Naive B cell (primary cell): ENCODE data around the gene KCNV2. TPM values are rescaled to one million over a fixed set of nuclear protein-coding genes. Genes with fewer than 3 reads are reported as not detected.

Source experiments
- ATAC-seq, 2 donors: fragments of 150-1000 bp; cut with Tn5 transposase; 2 replicates each; pipeline ENCODE4 v1.10.0; 2021; ENCODE audit warnings: low read depth in 2 of 2, mild to moderate bottlenecking in 2 of 2, moderate library complexity in 2 of 2
- DNase-seq: peaks from one replicate; pipeline ENCODE4 v3.0.0; 2022
- H3K27ac Mint-ChIP-seq, 6 donors: one replicate each; pipeline ENCODE4 v1.8.0; 2020 to 2022; ENCODE audit warnings: mild to moderate bottlenecking in 6 of 6, mixed read lengths in 6 of 6, moderate library complexity in 5 of 6, inconsistent platforms in 2 of 6
- H3K27me3 Mint-ChIP-seq, 3 donors: one replicate each; pipeline ENCODE4 v1.8.0; 2021 to 2022; ENCODE audit warnings: mixed read lengths in 3 of 3, mild to moderate bottlenecking in 1 of 3
- H3K36me3 Mint-ChIP-seq, 2 donors: one replicate each; pipeline ENCODE4 v1.8.0; 2020 to 2022; ENCODE audit warnings: mixed read lengths in 2 of 2, inconsistent platforms in 1 of 2, mild to moderate bottlenecking in 1 of 2
- H3K4me1 Mint-ChIP-seq, 3 donors: one replicate each; pipeline ENCODE4 v1.8.0; 2020 to 2022; ENCODE audit warnings: mixed read lengths in 3 of 3, inconsistent platforms in 1 of 3, mild to moderate bottlenecking in 1 of 3, moderate library complexity in 1 of 3
- H3K4me3 Mint-ChIP-seq, 8 donors: one replicate each; pipeline ENCODE4 v1.8.0; 2020 to 2022; ENCODE audit warnings: mild to moderate bottlenecking in 8 of 8, mixed read lengths in 8 of 8, moderate library complexity in 8 of 8, inconsistent platforms in 2 of 8
- H3K9me3 Mint-ChIP-seq, 7 donors: one replicate each; pipeline ENCODE4 v1.8.0; 2020 to 2022; ENCODE audit warnings: mixed read lengths in 7 of 7, mild to moderate bottlenecking in 5 of 7, inconsistent platforms in 2 of 7, moderate library complexity in 1 of 7
- polyA plus RNA-seq, 6 donors: library from polyadenylated mRNA; unstranded; fragments of 300-500 nt; fragmentation: Illumina TruSeq; gene quantifications; one replicate each; pipeline ENCODE4 v1.2.3, GENCODE V29; 2021; ENCODE audit warnings: low read depth in 6 of 6

KCNV2 gene
- under 1 TPM in 2 of 6 donors, not detected in 4; 0.14 to 0.16 TPM for polyA plus RNA-seq

DNA sequence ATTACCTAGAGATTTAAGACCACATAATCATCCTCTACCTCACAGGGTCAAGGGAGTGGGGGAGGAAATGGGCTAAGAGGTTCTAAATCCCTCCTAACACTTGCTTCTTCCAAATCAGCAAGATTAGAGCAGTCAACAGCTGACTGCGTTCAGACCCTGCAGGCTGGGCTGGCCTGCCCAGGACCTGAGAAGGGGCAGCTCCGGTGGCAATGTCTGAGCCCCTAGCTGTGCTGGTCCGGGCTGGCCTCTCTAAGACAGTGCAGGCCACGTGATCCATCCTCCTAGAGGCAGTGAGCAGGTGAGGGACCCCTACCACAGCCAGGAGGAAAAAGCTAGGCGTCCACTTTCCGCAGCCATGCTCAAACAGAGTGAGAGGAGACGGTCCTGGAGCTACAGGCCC is at the start of gene KCNV2:
TSS of gene KCNV2 (plus strand) at position 126 of the 400 bp plus-strand sequence. CDS start at position 356, 230 bp downstream.
- ATAC-seq (no peak), DNase-seq (no peak)
- no peak within 1 kb of the TSS for H3K27ac Mint-ChIP-seq
- H3K4me3 Mint-ChIP-seq = peak within 1 kb of the TSS in 1 of 8 donors; percentile 66
- H3K9me3 Mint-ChIP-seq = peaks cover 1 to 14% (median 7%) of the 10 kb centered on the region in 7 donors
- H3K36me3 Mint-ChIP-seq = peaks cover 8 to 19% of the 10 kb centered on the region in 2 donors
- H3K27me3 Mint-ChIP-seq = no peaks in the 10 kb centered on the region
- no peaks in the 10 kb centered on the region for H3K4me1 Mint-ChIP-seq

DNA sequence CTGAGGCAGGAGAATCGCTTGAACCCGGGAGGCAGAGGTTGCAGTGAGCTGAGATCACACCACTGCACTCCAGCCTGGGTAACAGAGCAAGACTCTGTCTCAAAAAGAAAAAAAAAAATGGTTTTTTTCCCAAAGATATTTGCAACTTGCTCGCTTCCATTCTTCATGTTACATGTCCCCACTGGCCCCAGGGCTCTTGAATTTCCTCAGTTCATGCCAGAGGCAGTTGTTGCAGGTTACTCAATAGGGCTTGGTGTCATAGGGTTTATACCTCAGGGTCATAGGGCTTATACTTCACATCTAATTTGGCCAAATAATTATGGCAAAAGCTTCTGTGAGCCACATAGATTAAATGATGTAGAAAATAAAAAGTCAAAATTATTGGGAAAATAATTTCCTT is 44.1 kb upstream of the KCNV2 start:
- Mint-ChIP-seq H3K36me3 (no peaks in the 10 kb centered on the region), H3K4me1 (no peaks in the 10 kb centered on the region), H3K27ac (no peak overlapping the region), H3K4me3 (no peak overlapping the region), H3K27me3 (no peaks in the 10 kb centered on the region), H3K9me3 (peaks cover 0 to under 1% (median 0%) of the 10 kb centered on the region in 7 donors)
- no peak for ATAC-seq
- no peak for DNase-seq

DNA sequence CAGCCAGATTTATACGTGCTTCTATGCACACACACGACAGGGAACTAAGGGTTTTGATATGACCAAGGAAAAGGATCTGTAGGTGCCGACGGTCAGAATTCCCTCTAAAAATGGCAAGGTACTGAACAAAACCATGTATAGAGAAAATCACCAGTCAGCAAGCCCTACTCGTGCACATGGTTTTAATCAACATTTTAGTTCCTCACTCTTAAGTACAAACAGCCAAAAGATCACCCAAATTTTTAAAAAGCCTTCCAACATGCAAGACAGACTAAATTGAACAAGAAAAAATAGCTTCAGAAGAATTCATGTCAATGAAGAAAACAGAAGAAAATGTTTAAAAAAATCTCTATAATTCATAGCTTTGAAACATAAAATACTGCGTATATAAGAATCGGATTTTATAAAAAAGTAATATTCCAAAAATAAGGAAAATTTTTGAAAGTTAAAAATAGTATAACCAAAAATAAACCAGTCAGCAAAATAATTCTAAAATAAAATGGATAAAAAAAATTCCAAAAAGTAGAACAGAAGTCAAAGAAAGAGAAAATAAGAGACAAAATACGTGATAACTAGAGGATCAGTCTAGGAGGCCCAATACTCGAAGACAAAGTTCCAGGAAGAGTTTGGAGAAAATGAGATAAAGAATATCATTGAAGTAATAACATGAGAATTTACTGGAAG is 43.0 kb upstream of the KCNV2 start:
- Mint-ChIP-seq H3K9me3 (no peaks in the 10 kb centered on the region), H3K36me3 (no peaks in the 10 kb centered on the region), H3K27me3 (no peaks in the 10 kb centered on the region), H3K4me3 (no peak overlapping the region), H3K27ac (no peak overlapping the region), H3K4me1 (no peaks in the 10 kb centered on the region)
- no peak for ATAC-seq
- no peak for DNase-seq

DNA sequence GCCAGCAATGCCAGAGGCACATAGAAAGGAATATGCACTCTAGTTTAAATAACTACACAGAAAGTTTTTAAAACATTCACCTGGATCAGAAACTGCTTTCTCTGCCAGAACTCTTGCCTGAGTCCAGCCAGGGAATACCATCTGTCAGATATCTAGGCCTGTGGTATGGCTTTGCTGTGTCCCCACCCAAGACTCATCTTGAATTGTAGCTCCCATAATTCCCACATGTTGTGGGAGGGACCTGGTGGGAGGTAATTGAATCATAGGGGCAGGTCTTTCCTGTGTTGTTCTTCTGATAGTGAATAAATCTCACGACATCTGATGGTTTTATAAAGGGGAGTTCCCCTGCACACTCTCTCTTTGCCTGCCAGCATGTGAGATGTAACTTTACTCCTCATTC is 41.5 kb upstream of the KCNV2 start:
- Mint-ChIP-seq H3K4me1 (no peaks in the 10 kb centered on the region), H3K27me3 (no peaks in the 10 kb centered on the region), H3K4me3 (no peak overlapping the region), H3K9me3 (no peaks in the 10 kb centered on the region), H3K27ac (no peak overlapping the region), H3K36me3 (peaks cover 0 to under 1% of the 10 kb centered on the region in 2 donors)
- ATAC-seq = no peak
- DNase-seq = no peak

DNA sequence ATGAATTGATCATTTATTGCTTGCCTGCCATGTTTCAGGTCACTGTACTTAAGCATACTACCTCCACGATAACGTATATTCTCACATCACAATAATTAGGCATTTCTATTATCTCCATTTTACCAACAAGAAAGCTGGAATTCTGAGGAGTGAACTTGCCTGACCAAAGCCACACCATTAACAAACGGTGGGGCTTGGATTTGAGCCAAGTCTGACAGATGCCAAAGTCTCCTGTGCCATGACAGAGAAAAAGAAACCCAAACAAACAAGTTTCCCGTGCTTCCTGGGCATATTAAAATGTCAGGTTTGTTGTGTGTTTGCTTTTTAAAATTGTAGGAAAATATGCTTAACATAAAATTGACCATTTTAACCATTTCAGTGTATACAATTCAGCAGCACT is 40.8 kb upstream of the KCNV2 start:
- no peaks in the 10 kb centered on the region for H3K27me3 Mint-ChIP-seq
- no peak overlapping the region for H3K4me3 Mint-ChIP-seq
- DNase-seq (no peak), ATAC-seq (no peak)
- no peaks in the 10 kb centered on the region for H3K4me1 Mint-ChIP-seq
- peaks cover 0 to 4% of the 10 kb centered on the region in 2 donors for H3K36me3 Mint-ChIP-seq
- H3K9me3 Mint-ChIP-seq = no peaks in the 10 kb centered on the region
- H3K27ac Mint-ChIP-seq = no peak overlapping the region

DNA sequence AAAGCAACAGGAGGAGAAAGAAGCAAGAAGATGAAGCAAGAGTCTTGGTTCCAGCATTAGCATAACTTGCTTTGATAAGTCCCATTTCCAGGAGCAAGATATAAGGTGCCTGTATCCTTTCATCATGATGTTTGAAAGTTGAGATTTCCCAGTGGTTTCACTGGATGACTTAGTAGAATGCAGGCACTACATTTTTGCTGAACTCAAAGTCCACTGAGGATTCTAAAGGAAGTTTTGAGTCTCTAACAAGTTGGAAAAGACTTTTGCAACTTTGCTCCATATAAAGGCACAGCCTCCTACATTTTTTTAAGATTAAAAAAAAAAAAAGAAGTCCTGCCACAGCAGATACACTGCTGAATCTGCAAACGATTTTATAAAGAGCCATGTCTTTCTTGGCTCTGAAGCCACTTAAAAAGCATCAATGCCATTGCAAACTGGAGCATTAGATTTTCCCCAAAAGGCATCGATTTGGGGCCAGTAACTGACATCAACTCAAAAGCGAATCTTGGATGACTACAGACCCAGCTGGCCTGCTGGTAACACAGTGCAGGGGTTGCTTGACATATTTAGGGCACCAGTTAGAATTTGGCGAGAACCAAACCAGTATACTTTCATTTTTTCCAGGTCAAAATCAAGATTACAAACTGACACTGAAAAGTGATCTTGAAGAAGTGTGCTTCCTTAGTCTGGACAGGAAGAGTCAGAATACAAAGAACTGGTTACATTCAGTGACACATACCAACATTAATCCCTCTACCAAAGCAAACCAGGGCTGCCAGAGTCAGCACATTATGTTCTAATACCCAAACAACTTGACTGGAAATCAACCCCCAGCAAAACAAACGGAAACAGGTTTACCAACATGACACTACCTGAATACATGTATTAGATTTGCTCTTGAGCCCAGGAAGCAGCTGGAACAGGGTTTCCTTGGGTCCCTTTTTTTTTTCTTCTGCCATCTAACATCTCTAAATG is 39.1 kb upstream of the KCNV2 start:
- no peaks in the 10 kb centered on the region for H3K9me3 Mint-ChIP-seq
- no peaks in the 10 kb centered on the region for H3K4me1 Mint-ChIP-seq
- H3K4me3 Mint-ChIP-seq = no peak overlapping the region
- DNase-seq (no peak), ATAC-seq (no peak)
- no peak overlapping the region for H3K27ac Mint-ChIP-seq
- H3K27me3 Mint-ChIP-seq = no peaks in the 10 kb centered on the region
- peaks cover 0 to 4% of the 10 kb centered on the region in 2 donors for H3K36me3 Mint-ChIP-seq

DNA sequence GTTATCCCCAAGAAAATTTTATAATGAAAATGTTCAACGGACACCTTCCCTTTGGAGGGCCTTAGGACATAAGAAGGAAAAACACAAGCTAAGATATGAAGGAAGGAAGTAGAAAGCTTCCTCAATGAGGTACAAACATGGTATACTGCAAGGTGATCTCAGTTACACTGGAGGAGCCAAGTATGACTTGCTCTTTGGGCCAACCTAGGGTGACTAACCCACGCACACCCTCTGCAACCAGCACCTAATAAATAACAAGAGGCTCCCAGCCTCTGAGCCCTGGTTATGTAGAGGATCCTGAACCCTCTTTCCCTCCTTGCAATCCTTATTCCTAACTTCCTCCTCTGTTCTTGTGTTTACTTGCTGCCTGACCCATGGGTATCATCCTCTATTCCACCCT is 38.3 kb upstream of the KCNV2 start:
- peaks cover 0 to 4% of the 10 kb centered on the region in 2 donors for H3K36me3 Mint-ChIP-seq
- no peak for DNase-seq
- no peaks in the 10 kb centered on the region for H3K27me3 Mint-ChIP-seq
- H3K4me3 Mint-ChIP-seq = no peak overlapping the region
- no peak for ATAC-seq
- no peak overlapping the region for H3K27ac Mint-ChIP-seq
- no peaks in the 10 kb centered on the region for H3K9me3 Mint-ChIP-seq
- H3K4me1 Mint-ChIP-seq = no peaks in the 10 kb centered on the region

DNA sequence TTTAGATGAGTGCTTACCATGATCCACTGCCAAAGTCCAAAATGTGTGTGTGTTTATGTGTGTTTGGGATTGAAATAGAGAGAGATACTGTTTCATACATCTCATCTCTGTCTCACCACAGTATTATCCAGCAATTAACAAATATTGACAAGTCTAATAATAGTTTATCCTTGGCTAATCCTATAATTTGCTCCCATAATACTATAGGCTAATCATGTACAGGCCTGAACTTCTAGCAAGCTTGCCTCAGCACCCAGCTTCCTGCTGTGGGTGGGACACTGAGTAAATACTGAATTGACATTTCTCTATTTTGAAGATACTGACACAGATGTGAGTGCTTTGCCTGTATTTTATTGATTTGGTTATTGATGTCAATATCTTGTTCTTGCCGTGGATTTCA is 35.3 kb upstream of the KCNV2 start:
- no peak overlapping the region for H3K4me3 Mint-ChIP-seq

DNA sequence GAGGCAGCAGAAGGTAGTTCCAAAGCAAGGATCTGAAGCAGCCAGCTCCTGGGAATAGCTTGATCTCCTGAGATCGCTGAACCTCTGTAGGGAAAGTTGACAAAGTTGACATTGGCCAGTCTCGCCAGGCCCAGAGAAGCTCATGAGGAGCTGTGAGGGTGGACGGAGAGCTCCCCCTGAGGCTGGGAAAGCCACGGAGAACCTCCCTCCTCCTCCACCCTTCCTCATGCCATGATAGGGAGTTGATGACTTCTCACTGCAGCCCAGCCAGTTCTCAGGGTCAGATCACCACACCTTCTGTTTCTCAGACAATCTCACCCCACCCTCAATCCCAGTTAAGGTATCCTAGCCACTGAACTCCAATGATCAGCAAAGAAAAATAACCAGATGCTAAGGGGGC is 30.4 kb upstream of the KCNV2 start:
- H3K27ac Mint-ChIP-seq = no peak overlapping the region
- no peaks in the 10 kb centered on the region for H3K27me3 Mint-ChIP-seq
- peak overlapping the region in 1 of 8 donors; percentile 17 for H3K4me3 Mint-ChIP-seq
- no peaks in the 10 kb centered on the region for H3K9me3 Mint-ChIP-seq
- H3K36me3 Mint-ChIP-seq = no peaks in the 10 kb centered on the region
- no peaks in the 10 kb centered on the region for H3K4me1 Mint-ChIP-seq
- no peak for ATAC-seq
- DNase-seq = no peak

More for the DNA sequence above, 35.3 kb upstream of the KCNV2 start:
- Mint-ChIP-seq H3K4me1 (no peaks in the 10 kb centered on the region), H3K27me3 (no peaks in the 10 kb centered on the region), H3K9me3 (no peaks in the 10 kb centered on the region), H3K27ac (no peak overlapping the region), H3K36me3 (peaks cover 0 to 4% of the 10 kb centered on the region in 2 donors)
- ATAC-seq = no peak
- DNase-seq = no peak

DNA sequence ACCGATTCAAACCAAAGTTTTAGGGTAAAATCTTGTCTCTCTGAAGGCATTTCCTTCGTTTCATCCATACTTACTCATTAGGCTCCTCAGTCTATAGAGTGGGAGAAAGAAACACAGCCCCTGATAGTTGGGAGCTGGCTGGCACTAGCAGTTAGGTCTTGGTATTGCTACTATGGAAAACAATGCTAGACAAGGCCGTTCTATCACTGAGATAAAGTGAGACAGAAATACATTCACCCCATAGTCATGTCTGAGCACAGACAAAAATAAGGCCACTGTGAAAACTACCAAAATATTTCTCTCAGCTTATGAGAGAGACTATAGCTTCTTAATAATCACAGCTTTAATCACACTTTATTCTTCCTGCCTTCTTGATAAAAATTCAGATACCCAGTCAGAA is 28.7 kb upstream of the KCNV2 start:
- Mint-ChIP-seq H3K4me1 (no peaks in the 10 kb centered on the region), H3K9me3 (no peaks in the 10 kb centered on the region), H3K4me3 (no peak overlapping the region), H3K27ac (peak overlapping the region in 1 of 6 donors; percentile 10), H3K36me3 (no peaks in the 10 kb centered on the region), H3K27me3 (no peaks in the 10 kb centered on the region)
- no peak for DNase-seq
- no peak for ATAC-seq

DNA sequence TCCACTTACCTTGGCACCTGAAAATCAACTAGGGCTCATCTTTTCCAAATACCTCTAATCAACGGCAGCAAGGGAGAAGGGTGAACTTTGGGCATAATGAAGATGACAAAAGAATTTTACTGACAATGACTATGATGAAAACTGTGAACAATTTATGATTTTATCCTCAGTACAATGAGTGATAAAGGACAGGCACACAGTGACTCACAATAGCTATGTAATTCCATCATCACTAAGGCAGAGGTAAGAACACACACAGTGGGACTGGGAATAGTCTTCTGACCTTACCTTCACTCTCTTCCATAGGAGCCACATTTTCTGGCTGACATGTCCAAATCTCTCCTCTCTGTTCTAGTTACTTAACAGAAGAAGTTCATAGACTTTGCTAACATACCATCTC is 26.1 kb upstream of the KCNV2 start:
- H3K9me3 Mint-ChIP-seq = no peaks in the 10 kb centered on the region
- ATAC-seq (no peak), DNase-seq (no peak)

DNA sequence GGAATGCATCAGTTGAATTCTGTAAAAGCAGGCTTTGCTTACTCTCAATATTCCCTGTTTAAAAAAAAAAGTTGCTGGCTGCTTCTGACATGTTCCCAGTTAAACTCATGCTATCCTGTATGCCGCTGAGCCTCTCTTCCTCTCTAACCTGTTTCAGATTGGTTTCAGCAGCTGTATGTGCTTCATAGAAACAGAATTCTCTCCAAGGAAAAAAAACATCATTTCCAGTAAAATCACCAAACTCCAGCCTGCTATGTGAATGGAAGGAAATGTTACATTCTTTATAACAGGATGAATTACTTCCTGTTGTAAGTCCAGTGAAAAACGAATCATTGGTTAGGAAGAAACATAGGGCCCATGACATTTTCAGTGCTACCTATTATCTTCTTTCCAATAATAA is 25.7 kb upstream of the KCNV2 start:
- ATAC-seq (no peak), DNase-seq (no peak)
- H3K36me3 Mint-ChIP-seq = no peaks in the 10 kb centered on the region
- H3K9me3 Mint-ChIP-seq = no peaks in the 10 kb centered on the region
- no peak overlapping the region for H3K4me3 Mint-ChIP-seq
- H3K27ac Mint-ChIP-seq = no peak overlapping the region
- H3K27me3 Mint-ChIP-seq = no peaks in the 10 kb centered on the region
- no peaks in the 10 kb centered on the region for H3K4me1 Mint-ChIP-seq

More for the DNA sequence above, 26.1 kb upstream of the KCNV2 start:
- Mint-ChIP-seq H3K27ac (no peak overlapping the region), H3K36me3 (no peaks in the 10 kb centered on the region), H3K4me3 (no peak overlapping the region), H3K27me3 (no peaks in the 10 kb centered on the region), H3K4me1 (no peaks in the 10 kb centered on the region)

DNA sequence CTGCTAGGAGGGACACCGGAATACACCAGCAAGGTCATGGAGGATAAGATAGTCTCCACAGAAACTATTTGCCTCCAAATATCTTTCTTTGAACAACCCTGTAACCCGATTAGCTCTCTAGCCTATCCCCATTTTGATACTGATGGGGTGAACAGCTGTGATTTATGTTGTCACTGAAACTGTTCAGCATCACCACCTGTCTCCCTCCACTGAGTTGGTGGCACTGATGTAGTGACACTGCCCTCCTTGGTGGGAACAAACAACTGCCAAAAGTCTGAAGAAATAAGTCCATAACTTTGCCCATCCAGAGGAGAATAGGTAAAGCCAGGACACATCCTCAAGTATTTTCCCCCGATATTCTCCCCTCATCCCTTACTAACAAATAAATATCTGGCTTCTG is 24.3 kb upstream of the KCNV2 start:
- peaks cover 0 to 6% (median 4%) of the 10 kb centered on the region in 3 donors for H3K4me1 Mint-ChIP-seq
- H3K36me3 Mint-ChIP-seq = no peaks in the 10 kb centered on the region
- peak overlapping the region in 1 of 6 donors; percentile 62 for H3K27ac Mint-ChIP-seq
- H3K27me3 Mint-ChIP-seq = no peaks in the 10 kb centered on the region
- ATAC-seq (no peak), DNase-seq (no peak)
- H3K9me3 Mint-ChIP-seq = peaks cover 0 to 2% (median 0%) of the 10 kb centered on the region in 7 donors
- H3K4me3 Mint-ChIP-seq = no peak overlapping the region

DNA sequence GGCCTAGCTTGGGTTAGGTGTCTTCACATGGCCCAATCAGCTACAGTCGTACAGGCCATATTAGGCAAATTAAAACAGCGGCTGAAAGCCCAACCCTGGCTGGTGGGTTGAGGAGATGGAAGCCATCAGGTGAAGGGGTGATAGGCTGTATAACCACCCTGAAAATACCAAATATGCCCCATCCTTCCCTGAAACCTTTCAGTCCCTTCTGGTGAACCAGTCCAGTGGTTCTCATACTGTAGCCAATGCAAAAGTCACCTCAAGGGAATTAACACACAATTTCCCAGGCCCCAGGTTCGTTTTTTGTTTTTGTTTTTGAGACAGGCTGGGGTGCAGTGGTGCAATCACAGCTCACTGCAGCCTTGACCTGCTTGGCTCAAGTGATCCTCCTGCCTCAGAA is 19.8 kb upstream of the KCNV2 start:
- DNase-seq (no peak), ATAC-seq (no peak)
- peaks cover 0 to 6% (median 5%) of the 10 kb centered on the region in 3 donors for H3K4me1 Mint-ChIP-seq
- H3K9me3 Mint-ChIP-seq = peaks cover 0 to 2% (median 0%) of the 10 kb centered on the region in 7 donors
- no peak overlapping the region for H3K4me3 Mint-ChIP-seq
- no peaks in the 10 kb centered on the region for H3K27me3 Mint-ChIP-seq
- no peak overlapping the region for H3K27ac Mint-ChIP-seq
- H3K36me3 Mint-ChIP-seq = peaks cover 0 to 4% of the 10 kb centered on the region in 2 donors
